ENCODE data around the gene TCF7L1. TPM values are rescaled to one million over a fixed set of nuclear protein-coding genes. Genes with fewer than 3 reads are reported as not detected.
A peak's percentile ranks its signal among the peaks of the same experiment; 100 is the strongest.

The TCF7L1 gene
- total and polyA plus RNA-seq, 2 of the 13 experiments (the other 11 are each of a cell fraction or from before 2014, with no cell fraction given), result 0.04 to 0.15 TPM

DNA sequence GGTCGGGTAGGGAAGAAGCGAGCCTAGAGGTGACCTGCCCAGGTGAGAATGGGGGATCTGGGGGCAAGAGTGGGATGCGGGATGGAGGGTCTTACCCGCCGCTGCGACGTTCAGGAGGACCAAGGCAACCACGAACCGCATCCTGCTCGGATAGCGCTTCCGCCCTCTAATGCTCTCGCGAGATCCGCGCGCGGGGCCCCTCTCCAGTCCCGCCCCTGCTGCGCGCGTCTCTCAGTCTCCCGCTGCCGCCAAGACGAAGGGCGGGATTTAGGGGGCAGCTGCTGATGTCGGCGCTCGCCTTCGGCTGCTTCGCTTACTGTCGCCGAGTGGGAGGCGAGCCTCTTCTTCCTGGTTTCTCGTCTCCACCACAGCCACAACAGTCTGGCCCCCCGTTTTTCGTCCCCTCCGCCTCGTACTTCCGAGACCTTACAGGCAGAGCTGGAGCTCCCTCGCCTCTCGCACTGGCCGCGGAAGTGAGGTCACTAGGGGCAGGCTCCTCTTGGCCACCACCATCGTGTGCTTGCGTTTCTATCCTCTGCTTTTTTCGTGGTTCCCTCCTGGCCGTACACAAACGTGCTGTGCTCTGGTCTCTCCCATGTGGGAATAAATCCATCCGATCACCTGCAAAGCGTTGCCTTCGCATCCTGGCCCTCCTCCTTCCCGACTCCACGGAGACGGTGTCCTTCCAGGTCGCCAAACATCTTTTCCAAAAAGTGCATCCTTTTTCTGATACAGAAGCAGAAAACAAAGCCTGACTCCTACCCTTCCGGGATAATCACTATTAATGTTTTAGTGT, 194.8 kb downstream of the TCF7L1 start, which contains the start of gene TGOLN2 (continued):
- TF ChIP-seq ATF7-NPFF (CRISPR knock-in tag; IDR thresholded peaks at IDR 0.05; ENCODE audit: low read depth) (peak; percentile 96), ZC3H13 (CRISPR knock-in tag; IDR thresholded peaks at IDR 0.05) (peak; percentile 73; the same call in 1 of the 2 replicates), ZNF549 (CRISPR knock-in tag; IDR thresholded peaks at IDR 0.05) (0 out of 2 replicates have a peak, but pooled peaks have one; percentile 32), MIER3 (CRISPR knock-in tag; IDR thresholded peaks at IDR 0.05; ENCODE audit: borderline replicate concordance) (peak; percentile 85), ELF1 (CRISPR knock-in tag; IDR thresholded peaks at IDR 0.05) (peak; percentile 96), ZNF17 (CRISPR knock-in tag; IDR thresholded peaks at IDR 0.05) (peak; percentile 69; the same call in 1 of the 2 replicates), ZNF891 (CRISPR knock-in tag; IDR thresholded peaks at IDR 0.05) (peak; percentile 93), ZNF253 (CRISPR knock-in tag; IDR thresholded peaks at IDR 0.05; ENCODE audit: borderline replicate concordance) (0 out of 2 replicates have a peak, but pooled peaks have one; percentile 64), TP53 (CRISPR knock-in tag; conservative IDR thresholded peaks at IDR 0.05) (peak; percentile 92), ZFP37 (CRISPR knock-in tag; IDR thresholded peaks at IDR 0.05; ENCODE audit: borderline replicate concordance) (peak; percentile 96; the same call in 1 of the 2 replicates), ZNF563 (CRISPR knock-in tag; IDR thresholded peaks at IDR 0.05) (peak; percentile 96), TCF7 (IDR thresholded peaks at IDR 0.05; ENCODE audit: low read depth) (no peak), ZKSCAN1 (IDR thresholded peaks at IDR 0.05; ENCODE audit: low read length) (no peak)
- TF ChIP-seq, protein P1, sequence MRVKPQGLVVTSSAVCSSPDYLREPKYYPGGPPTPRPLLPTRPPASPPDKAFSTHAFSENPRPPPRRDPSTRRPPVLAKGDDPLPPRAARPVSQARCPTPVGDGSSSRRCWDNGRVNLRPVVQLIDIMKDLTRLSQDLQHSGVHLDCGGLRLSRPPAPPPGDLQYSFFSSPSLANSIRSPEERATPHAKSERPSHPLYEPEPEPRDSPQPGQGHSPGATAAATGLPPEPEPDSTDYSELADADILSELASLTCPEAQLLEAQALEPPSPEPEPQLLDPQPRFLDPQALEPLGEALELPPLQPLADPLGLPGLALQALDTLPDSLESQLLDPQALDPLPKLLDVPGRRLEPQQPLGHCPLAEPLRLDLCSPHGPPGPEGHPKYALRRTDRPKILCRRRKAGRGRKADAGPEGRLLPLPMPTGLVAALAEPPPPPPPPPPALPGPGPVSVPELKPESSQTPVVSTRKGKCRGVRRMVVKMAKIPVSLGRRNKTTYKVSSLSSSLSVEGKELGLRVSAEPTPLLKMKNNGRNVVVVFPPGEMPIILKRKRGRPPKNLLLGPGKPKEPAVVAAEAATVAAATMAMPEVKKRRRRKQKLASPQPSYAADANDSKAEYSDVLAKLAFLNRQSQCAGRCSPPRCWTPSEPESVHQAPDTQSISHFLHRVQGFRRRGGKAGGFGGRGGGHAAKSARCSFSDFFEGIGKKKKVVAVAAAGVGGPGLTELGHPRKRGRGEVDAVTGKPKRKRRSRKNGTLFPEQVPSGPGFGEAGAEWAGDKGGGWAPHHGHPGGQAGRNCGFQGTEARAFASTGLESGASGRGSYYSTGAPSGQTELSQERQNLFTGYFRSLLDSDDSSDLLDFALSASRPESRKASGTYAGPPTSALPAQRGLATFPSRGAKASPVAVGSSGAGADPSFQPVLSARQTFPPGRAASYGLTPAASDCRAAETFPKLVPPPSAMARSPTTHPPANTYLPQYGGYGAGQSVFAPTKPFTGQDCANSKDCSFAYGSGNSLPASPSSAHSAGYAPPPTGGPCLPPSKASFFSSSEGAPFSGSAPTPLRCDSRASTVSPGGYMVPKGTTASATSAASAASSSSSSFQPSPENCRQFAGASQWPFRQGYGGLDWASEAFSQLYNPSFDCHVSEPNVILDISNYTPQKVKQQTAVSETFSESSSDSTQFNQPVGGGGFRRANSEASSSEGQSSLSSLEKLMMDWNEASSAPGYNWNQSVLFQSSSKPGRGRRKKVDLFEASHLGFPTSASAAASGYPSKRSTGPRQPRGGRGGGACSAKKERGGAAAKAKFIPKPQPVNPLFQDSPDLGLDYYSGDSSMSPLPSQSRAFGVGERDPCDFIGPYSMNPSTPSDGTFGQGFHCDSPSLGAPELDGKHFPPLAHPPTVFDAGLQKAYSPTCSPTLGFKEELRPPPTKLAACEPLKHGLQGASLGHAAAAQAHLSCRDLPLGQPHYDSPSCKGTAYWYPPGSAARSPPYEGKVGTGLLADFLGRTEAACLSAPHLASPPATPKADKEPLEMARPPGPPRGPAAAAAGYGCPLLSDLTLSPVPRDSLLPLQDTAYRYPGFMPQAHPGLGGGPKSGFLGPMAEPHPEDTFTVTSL (CRISPR knock-in tag; IDR thresholded peaks at IDR 0.05; ENCODE audit: borderline replicate concordance), result peak; percentile 61
- TF ChIP-seq, protein P2, sequence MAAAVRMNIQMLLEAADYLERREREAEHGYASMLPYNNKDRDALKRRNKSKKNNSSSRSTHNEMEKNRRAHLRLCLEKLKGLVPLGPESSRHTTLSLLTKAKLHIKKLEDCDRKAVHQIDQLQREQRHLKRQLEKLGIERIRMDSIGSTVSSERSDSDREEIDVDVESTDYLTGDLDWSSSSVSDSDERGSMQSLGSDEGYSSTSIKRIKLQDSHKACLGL (CRISPR knock-in tag; IDR thresholded peaks at IDR 0.05), result peak; percentile 76; the same call in 1 of the 2 replicates
- TF ChIP-seq, protein P3, sequence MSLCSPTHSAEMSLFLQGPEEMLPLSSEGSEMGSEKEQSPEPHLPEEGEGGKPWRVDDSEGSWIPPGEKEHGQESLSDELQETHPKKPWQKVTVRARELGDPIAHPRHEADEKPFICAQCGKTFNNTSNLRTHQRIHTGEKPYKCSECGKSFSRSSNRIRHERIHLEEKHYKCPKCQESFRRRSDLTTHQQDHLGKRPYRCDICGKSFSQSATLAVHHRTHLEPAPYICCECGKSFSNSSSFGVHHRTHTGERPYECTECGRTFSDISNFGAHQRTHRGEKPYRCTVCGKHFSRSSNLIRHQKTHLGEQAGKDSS (CRISPR knock-in tag; IDR thresholded peaks at IDR 0.05; ENCODE audit: borderline replicate concordance, low read depth), result peak; percentile 94
- TF ChIP-seq, protein P4, sequence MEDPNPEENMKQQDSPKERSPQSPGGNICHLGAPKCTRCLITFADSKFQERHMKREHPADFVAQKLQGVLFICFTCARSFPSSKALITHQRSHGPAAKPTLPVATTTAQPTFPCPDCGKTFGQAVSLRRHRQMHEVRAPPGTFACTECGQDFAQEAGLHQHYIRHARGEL (CRISPR knock-in tag; IDR thresholded peaks at IDR 0.05), result peak; percentile 68; the same call in 1 of the 2 replicates
- TF ChIP-seq, protein P5, sequence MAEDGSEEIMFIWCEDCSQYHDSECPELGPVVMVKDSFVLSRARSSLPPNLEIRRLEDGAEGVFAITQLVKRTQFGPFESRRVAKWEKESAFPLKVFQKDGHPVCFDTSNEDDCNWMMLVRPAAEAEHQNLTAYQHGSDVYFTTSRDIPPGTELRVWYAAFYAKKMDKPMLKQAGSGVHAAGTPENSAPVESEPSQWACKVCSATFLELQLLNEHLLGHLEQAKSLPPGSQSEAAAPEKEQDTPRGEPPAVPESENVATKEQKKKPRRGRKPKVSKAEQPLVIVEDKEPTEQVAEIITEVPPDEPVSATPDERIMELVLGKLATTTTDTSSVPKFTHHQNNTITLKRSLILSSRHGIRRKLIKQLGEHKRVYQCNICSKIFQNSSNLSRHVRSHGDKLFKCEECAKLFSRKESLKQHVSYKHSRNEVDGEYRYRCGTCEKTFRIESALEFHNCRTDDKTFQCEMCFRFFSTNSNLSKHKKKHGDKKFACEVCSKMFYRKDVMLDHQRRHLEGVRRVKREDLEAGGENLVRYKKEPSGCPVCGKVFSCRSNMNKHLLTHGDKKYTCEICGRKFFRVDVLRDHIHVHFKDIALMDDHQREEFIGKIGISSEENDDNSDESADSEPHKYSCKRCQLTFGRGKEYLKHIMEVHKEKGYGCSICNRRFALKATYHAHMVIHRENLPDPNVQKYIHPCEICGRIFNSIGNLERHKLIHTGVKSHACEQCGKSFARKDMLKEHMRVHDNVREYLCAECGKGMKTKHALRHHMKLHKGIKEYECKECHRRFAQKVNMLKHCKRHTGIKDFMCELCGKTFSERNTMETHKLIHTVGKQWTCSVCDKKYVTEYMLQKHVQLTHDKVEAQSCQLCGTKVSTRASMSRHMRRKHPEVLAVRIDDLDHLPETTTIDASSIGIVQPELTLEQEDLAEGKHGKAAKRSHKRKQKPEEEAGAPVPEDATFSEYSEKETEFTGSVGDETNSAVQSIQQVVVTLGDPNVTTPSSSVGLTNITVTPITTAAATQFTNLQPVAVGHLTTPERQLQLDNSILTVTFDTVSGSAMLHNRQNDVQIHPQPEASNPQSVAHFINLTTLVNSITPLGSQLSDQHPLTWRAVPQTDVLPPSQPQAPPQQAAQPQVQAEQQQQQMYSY (CRISPR knock-in tag; IDR thresholded peaks at IDR 0.05), result no peak

Data from HepG2 (cell line).